ENCODE data around the gene QRSL1. TPM values are rescaled to one million over a fixed set of nuclear protein-coding genes. Genes with fewer than 3 reads are reported as not detected.
A peak's percentile ranks its signal among the peaks of the same experiment; 100 is the strongest.
"Not testable (repeated sequence)": the region's sequence is repeated elsewhere in the genome, so short reads cannot be mapped to it uniquely, and the experiment has no call there.

QRSL1 gene
- total RNA-seq, 2 experiments from 2014 or later, result 13.2 to 13.9 TPM

DNA sequence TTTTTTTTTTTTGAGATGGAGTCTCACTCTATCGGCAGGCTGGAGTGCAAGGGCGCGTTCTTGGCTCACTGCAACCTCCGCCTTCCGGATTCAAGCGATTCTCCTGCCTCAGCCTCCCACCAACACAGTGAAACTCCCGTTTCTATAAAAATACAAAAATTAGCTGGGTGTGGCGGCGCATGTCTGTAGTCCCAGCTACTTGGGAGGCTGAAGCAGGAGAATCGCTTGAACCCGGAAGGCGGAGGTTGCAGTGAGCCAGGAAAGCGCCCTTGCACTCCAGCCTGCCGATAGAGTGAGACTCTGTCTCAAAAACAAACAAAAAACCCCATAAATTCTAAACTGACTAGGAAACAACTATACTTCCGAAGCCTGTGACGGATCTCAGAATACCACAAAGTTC lies 1.6 kb upstream of the QRSL1 start:
- H3K4me1 Mint-ChIP-seq (ENCODE audit: low read depth), result peaks cover 14% of the 10 kb centered on the region
- H3K9me3 Mint-ChIP-seq, H3K36me3 Mint-ChIP-seq, H3K27me3 Mint-ChIP-seq, H3K27ac Mint-ChIP-seq, H3K4me3 Mint-ChIP-seq, POLR2A ChIA-PET, DNase-seq: not testable (repeated sequence)
- CTCF ChIA-PET, result interaction anchor here (1.3 to 1.4 kb wide), 2 partner anchors 19 to 352 kb away, joined by 4 to 5 read pairs; no protein-coding TSS in a partner anchor
- intact Hi-C loops (cut with micrococcal nuclease), result loop anchor here (5.0 kb wide), 2 partner anchors 115 to 400 kb away; partner anchors contain the start of gene MTRES1

DNA sequence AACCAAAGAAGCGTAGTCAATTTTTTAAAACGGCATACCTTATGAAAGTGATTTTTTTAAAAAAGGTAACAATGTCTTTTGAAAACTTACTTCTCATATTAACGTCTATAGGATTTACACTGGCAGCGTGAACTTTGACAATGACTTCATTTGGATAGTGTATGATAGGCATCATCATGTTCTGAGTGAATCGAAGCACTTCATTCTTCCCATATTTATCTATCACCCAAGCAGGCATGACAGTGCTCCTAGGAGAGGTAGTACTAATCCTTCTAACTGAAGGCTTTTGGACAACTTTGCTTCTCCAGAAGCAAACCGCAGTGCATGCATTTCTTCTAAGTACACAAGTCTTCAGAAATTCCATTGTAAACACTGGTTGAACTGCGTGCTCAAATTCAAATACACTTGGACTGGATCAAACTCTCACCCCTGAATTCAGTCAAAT lies 698 bp upstream of the QRSL1 start:
- CTCF ChIA-PET, result interaction anchor here (1.3 to 1.4 kb wide), 2 partner anchors 20 to 351 kb away, joined by 4 to 5 read pairs; no protein-coding TSS in a partner anchor
- peak overlapping the region; percentile 92 for H3K4me3 Mint-ChIP-seq
- H3K36me3 Mint-ChIP-seq, result peaks cover 2% of the 10 kb centered on the region
- H3K27me3 Mint-ChIP-seq, result no peaks in the 10 kb centered on the region
- H3K9me3 Mint-ChIP-seq, result no peaks in the 10 kb centered on the region
- DNase-seq, result no peak
- H3K4me1 Mint-ChIP-seq (ENCODE audit: low read depth), result peaks cover 15% of the 10 kb centered on the region
- intact Hi-C loops (cut with micrococcal nuclease), result loop anchor here (1.0 to 5.0 kb wide), 5 partner anchors 15 to 399 kb away; partner anchors contain the start of genes ATG5 and MTRES1
- peak overlapping the region; percentile 94 for H3K27ac Mint-ChIP-seq
- POLR2A ChIA-PET, result interaction anchor here (0.7 to 0.8 kb wide), 2 partner anchors 121 to 436 kb away, joined by 3 read pairs; no protein-coding TSS in a partner anchor

DNA sequence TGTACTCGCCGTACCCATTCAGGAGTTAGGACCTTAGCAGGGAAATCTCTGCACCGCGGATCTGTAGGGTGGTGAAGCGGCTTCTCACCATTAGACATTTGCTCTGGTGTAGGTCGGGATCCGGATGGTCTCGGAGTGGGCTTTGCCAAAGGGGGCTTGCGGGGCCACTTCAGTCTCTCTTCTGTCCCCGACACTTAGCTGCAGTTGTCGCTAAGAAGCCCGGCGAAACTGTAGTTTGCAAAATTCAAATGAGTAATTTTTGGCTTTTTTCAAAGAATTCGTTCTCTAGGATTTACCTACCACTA lies 433 bp downstream of the QRSL1 start:
- H3K36me3 Mint-ChIP-seq, result peaks cover 2% of the 10 kb centered on the region
- H3K27ac Mint-ChIP-seq, result peak overlapping the region; percentile 94
- H3K27me3 Mint-ChIP-seq, result no peaks in the 10 kb centered on the region
- ChIA-PET POLR2A (no interaction called here), CTCF (interaction anchor here (0.9 to 1.2 kb wide), 2 partner anchors 8 to 21 kb away, joined by 3 to 4 read pairs; no protein-coding TSS in a partner anchor)
- H3K4me1 Mint-ChIP-seq (ENCODE audit: low read depth), result peaks cover 15% of the 10 kb centered on the region
- intact Hi-C loops (cut with micrococcal nuclease), result loop anchor here (1.0 to 5.0 kb wide), 5 partner anchors 17 to 397 kb away; partner anchors contain the start of genes ATG5 and MTRES1
- H3K4me3 Mint-ChIP-seq, result peak overlapping the region; percentile 92
- DNase-seq, result no peak
- H3K9me3 Mint-ChIP-seq, result no peaks in the 10 kb centered on the region

DNA sequence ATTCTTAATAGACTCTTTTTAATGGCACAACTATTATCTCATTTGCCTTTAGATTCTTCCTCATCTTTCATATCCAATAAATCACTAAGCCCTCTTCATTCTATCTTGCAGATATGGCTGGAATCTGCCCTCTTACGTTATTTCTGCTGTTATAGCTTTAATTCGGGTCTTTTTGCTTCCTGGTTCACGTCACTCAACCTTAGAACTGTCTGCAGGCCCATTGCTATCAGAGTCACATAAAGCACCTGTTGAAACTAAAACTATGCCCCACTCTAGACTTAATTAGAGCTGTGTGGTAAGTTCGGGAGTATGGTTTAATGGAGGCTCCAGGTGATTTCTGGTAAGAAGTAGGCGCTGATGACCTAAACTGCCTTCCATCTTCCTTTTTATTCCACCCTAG lies 988 bp downstream of the QRSL1 start:
- Mint-ChIP-seq H3K36me3 (peaks cover under 1% of the 10 kb centered on the region), H3K4me3 (peak overlapping the region; percentile 92), H3K9me3 (no peaks in the 10 kb centered on the region), H3K27me3 (no peaks in the 10 kb centered on the region), H3K27ac (no peak overlapping the region), H3K4me1 (ENCODE audit: low read depth) (peaks cover 19% of the 10 kb centered on the region)
- CTCF ChIA-PET, result interaction anchor here (0.6 to 1.2 kb wide), 3 partner anchors 9 to 295 kb away, joined by 3 to 4 read pairs (median 4); no protein-coding TSS in a partner anchor
- DNase-seq, result no peak
- POLR2A ChIA-PET, result no interaction called here
- intact Hi-C loops (cut with micrococcal nuclease), result no loop called here

DNA sequence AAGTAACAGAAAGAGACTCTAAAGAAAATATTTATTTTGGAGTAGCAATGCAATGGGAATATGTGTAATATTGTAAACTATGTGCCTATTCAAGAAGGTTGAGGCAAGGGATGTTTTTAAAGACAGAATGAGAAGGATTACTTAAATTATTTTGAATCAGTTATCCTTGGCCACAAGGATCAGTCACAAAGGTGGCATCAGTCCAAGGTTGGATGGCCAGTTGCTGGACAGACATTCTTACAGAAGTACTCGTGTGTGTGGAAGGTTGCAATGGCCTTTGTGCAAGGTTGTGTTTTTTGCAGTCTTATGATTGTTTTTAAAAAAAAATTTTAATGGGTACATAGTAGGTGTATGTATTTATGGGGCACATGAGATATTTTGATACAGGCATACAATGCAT lies 2.0 kb downstream of the QRSL1 start:
- Mint-ChIP-seq H3K4me1 (ENCODE audit: low read depth) (peaks cover 19% of the 10 kb centered on the region), H3K9me3 (no peaks in the 10 kb centered on the region), H3K4me3 (no peak overlapping the region), H3K27ac (no peak overlapping the region), H3K27me3 (no peaks in the 10 kb centered on the region), H3K36me3 (no peaks in the 10 kb centered on the region)
- ChIA-PET CTCF (no interaction called here), POLR2A (no interaction called here)
- intact Hi-C loops (cut with micrococcal nuclease), result no loop called here
- DNase-seq, result no peak

DNA sequence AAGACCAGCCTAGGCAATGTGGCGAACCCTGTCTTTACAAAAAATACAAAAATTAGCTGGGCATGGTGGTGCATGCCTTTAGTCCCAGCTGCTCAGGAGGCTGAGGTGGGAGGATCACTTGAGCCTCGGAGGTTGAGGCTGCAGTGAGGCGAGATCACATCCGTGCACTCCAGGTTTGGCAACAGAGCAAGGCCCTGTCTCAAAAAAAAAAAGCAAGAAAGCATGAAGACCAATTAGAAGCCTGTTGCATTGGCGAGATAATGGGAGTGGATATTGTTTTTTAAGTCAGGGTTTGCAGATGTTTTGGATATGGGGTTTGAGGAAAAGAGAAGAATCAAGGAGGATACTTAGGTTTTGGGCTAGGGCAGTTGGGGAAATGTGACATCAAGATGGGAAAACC lies 5.2 kb downstream of the QRSL1 start:
- DNase-seq, result no peak
- peaks cover 3% of the 10 kb centered on the region for H3K36me3 Mint-ChIP-seq
- H3K27me3 Mint-ChIP-seq, result no peaks in the 10 kb centered on the region
- ChIA-PET CTCF (interaction anchor here (1.3 to 1.8 kb wide), 3 partner anchors 26 to 363 kb away, joined by 3 to 7 read pairs (median 7); no protein-coding TSS in a partner anchor), POLR2A (no interaction called here)
- H3K9me3 Mint-ChIP-seq, result no peaks in the 10 kb centered on the region
- H3K27ac Mint-ChIP-seq, result no peak overlapping the region
- intact Hi-C loops (cut with micrococcal nuclease), result no loop called here
- no peak overlapping the region for H3K4me3 Mint-ChIP-seq
- H3K4me1 Mint-ChIP-seq (ENCODE audit: low read depth), result peaks cover 22% of the 10 kb centered on the region

DNA sequence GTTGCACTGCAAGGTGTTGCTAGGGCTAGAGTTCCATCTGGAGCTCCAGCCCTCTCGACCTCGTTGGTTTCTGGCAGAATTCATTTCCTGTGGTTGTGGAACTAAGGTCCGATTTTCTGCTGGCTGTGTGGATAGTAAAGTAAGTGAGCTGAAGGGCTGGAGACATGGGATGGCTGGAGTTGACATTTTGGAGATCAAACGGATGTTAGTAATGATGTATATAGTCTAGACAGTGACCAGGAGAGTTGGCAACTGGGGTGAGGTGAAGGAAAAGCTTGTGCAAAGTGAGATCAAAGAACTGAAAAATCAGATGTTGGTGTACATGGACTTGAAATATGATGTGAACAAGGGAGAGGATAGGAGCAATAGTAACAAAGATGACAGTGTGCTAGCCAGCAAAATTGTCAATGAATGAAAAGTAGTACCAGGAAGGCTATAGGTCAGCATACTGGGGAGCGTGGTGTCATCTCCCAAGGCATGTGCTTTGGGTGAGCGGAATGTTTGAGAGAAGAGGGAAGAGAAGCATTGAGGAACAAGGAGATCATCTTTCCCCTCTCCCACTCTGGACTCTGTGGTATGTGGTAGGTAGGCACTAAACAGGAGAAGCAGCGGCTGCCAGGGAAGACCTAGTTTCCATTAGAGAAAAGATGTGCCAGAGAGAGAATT lies 7.8 kb downstream of the QRSL1 start:
- ChIA-PET POLR2A (interaction anchor here (0.6 kb wide), 1 partner anchor 561 kb away, joined by 3 read pairs; no protein-coding TSS in a partner anchor), CTCF (interaction anchor here (0.6 kb wide), 1 partner anchor 303 kb away, joined by 3 read pairs; no protein-coding TSS in a partner anchor)
- Mint-ChIP-seq H3K36me3 (peaks cover 7% of the 10 kb centered on the region), H3K27ac (no peak overlapping the region), H3K27me3 (no peaks in the 10 kb centered on the region), H3K9me3 (no peaks in the 10 kb centered on the region), H3K4me3 (no peak overlapping the region), H3K4me1 (ENCODE audit: low read depth) (peaks cover 17% of the 10 kb centered on the region)
- DNase-seq, result no peak
- intact Hi-C loops (cut with micrococcal nuclease), result no loop called here

DNA sequence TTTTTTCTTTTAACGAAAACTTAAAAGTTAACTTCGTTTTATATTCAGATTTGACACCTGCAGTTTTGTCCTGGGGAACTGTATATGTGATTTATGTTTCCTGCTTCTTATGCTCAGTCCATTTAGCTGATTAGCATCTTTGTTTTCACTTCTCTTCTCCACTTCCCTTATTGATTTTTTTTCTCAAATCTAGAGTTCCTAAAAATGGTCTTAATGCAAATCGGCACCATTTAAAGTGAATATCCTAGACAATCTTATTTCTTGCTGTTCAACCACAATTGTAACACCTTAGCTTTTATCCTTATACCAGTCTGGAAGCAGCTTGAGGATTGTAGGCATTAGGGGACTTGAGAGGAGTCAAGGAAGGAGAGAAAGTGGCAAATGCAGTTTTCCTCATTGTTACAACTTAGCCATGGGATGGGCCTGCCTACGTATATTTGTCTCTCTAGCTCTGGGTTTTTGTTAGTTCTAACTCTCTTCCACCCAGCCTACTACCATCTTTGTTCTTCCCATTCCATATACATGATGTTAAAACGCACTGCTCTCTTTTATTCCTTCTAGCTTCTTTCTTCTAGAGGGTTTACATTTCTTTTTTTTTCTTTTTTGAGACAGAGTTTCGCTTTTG lies 8.5 kb downstream of the QRSL1 start:
- ChIA-PET POLR2A (interaction anchor here (0.6 kb wide), 1 partner anchor 562 kb away, joined by 3 read pairs; no protein-coding TSS in a partner anchor), CTCF (interaction anchor here (1.0 kb wide), 1 partner anchor 26 kb away, joined by 3 read pairs; no protein-coding TSS in a partner anchor)
- intact Hi-C loops (cut with micrococcal nuclease), result no loop called here
- H3K9me3 Mint-ChIP-seq, result no peaks in the 10 kb centered on the region
- no peak for DNase-seq
- peaks cover 14% of the 10 kb centered on the region for H3K4me1 Mint-ChIP-seq (ENCODE audit: low read depth)
- no peak overlapping the region for H3K27ac Mint-ChIP-seq
- no peaks in the 10 kb centered on the region for H3K27me3 Mint-ChIP-seq
- no peak overlapping the region for H3K4me3 Mint-ChIP-seq
- peaks cover 12% of the 10 kb centered on the region for H3K36me3 Mint-ChIP-seq

DNA sequence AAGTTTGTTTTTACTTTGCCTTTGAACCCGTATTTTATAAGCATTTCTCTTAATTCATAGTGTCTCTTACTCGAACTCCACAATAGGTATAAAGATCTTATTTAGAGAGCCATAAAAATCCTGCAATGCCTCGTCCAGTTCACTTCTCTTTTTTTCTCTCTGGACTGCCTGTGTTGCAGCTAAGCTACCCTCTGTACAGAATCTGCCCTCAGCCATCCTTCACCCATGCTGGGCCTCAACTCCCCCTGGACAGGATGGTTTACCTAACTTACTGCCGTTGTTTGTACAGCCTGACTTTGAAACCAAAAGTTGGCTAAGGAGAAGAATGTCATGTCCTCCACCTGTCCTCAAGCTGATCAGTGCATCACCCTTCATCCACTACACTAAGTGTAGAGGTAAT lies 10.4 kb downstream of the QRSL1 start:
- CTCF ChIA-PET, result interaction anchor here (1.0 kb wide), 1 partner anchor 358 kb away, joined by 3 read pairs; no protein-coding TSS in a partner anchor
- Mint-ChIP-seq H3K9me3 (no peaks in the 10 kb centered on the region), H3K4me1 (ENCODE audit: low read depth) (peaks cover 14% of the 10 kb centered on the region), H3K36me3 (peaks cover 20% of the 10 kb centered on the region), H3K27ac (no peak overlapping the region), H3K27me3 (no peaks in the 10 kb centered on the region), H3K4me3 (no peak overlapping the region)
- POLR2A ChIA-PET, result no interaction called here
- DNase-seq, result no peak
- intact Hi-C loops (cut with micrococcal nuclease), result no loop called here

DNA sequence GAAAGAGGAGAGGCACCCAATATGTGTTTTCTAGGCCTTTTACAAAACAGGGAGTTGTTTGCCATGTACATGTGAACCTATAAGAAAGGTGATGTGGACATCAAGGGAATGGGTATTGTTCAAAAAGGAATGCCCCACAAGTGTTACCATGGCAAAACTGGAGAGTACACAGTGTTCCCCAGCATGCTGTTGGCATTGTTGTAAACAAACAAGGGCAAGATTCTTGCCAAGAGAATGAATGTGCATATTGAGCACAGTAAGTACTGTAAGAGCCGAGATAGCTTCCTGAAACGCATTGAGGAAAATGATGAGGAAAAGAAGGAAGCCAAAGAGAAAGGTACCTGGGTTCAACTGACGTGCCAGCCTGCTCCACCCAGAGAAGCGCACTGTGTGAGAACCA lies 13.1 kb downstream of the QRSL1 start:
- peaks cover 3% of the 10 kb centered on the region for H3K4me1 Mint-ChIP-seq (ENCODE audit: low read depth)
- peaks cover 31% of the 10 kb centered on the region for H3K36me3 Mint-ChIP-seq
- H3K4me3 Mint-ChIP-seq, result no peak overlapping the region
- ChIA-PET POLR2A (no interaction called here), CTCF (no interaction called here)
- no peak for DNase-seq
- intact Hi-C loops (cut with micrococcal nuclease), result no loop called here
- no peaks in the 10 kb centered on the region for H3K9me3 Mint-ChIP-seq
- H3K27me3 Mint-ChIP-seq, result no peaks in the 10 kb centered on the region
- no peak overlapping the region for H3K27ac Mint-ChIP-seq

DNA sequence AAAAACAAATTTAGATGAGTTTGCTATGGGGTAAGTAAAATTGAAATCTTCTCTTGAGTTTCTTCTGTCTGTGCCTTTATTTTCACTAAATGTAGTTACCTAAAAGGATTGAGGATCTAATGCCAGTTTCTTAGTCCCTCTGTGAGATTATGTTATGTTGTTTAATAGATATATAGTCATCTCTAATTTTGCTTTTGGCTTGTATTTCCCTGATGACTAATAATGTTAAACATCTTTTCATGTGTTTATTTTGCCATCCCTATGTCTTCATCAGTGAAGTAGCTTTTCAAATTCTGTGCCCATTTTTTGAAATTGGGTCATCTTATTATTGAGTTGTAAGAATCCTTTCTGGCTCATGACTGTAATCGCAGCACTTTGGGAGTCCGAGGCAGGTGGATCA lies 13.7 kb downstream of the QRSL1 start:
- DNase-seq, result no peak
- peaks cover 3% of the 10 kb centered on the region for H3K4me1 Mint-ChIP-seq (ENCODE audit: low read depth)
- H3K4me3 Mint-ChIP-seq, result no peak overlapping the region
- no peaks in the 10 kb centered on the region for H3K27me3 Mint-ChIP-seq
- H3K9me3 Mint-ChIP-seq, result no peaks in the 10 kb centered on the region
- CTCF ChIA-PET, result interaction anchor here (1.0 kb wide), 1 partner anchor 35 kb away, joined by 4 read pairs; no protein-coding TSS in a partner anchor
- H3K27ac Mint-ChIP-seq, result no peak overlapping the region
- H3K36me3 Mint-ChIP-seq, result peaks cover 31% of the 10 kb centered on the region
- POLR2A ChIA-PET, result no interaction called here
- intact Hi-C loops (cut with micrococcal nuclease), result no loop called here

DNA sequence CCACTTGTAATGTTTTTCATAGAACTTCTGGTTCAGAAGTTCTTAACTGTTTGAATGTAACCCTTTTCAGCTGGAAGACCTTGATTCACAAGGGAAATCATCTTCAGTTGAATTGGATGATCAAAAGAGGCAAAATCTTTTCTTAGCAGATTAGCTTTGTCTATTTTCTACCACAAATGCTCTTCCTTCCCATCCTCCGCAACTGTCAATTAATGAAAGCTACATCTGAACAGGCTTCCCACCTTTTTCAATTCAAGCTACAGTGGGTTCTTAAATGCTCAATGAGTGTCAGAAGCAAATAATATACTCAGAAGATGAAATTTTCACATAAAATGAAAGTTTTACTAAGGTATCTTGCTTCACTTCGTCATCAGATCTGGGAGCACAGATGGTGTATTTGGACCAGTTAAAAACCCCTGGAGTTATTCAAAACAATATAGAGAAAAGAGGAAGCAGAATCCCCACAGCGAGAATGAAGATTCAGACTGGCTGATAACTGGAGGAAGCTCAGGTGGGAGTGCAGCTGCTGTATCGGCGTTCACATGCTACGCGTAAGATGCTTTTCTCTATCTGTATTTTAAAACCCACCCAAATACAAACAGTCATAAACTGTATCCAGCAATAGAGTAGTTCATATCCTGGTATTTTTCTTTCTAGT lies 19.4 kb downstream of the QRSL1 start:
- Mint-ChIP-seq H3K4me3 (no peak overlapping the region), H3K36me3 (peaks cover 32% of the 10 kb centered on the region), H3K4me1 (ENCODE audit: low read depth) (no peaks in the 10 kb centered on the region), H3K27me3 (no peaks in the 10 kb centered on the region), H3K27ac (no peak overlapping the region), H3K9me3 (no peaks in the 10 kb centered on the region)
- CTCF ChIA-PET, result interaction anchor here (1.4 kb wide), 1 partner anchor 203 kb away, joined by 3 read pairs; no protein-coding TSS in a partner anchor
- no peak for DNase-seq
- POLR2A ChIA-PET, result no interaction called here
- intact Hi-C loops (cut with micrococcal nuclease), result no loop called here

All from activated CD4-positive, alpha-beta memory T cell treated with anti-CD3 and anti-CD28 coated beads for 36 hours (primary cell).